ENCODE results near the gene POMZP3.
"Not testable (repeated sequence)": the region's sequence is repeated elsewhere in the genome, so short reads cannot be mapped to it uniquely, and the experiment has no call there.

The POMZP3 gene

DNA sequence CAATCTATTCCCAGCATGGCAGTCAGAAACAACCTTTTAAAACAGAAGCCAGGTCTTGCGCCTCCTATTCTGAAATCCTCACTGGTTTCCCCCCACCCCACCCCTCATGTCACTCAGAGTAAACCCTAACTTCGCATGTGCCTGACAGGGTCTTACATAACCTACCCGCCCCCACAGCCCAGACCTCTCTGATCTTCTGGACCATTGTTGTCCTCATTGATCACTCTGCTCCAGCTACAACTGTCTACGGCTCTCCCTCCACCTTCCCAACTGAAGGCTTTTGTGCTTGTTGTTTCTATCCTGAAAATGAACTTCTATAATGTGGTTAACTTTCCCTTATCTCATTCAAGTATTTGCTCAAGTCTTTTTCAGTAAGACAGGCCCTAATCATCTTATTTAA is 66.9 kb downstream of the POMZP3 start:
- H3K4me3 ChIP-seq (ENCODE audit: low read depth, low read length); DNase-seq (ENCODE audit: low read depth): not testable (repeated sequence)
